ENCODE measurements around the gene SEMA5A.

DNA sequence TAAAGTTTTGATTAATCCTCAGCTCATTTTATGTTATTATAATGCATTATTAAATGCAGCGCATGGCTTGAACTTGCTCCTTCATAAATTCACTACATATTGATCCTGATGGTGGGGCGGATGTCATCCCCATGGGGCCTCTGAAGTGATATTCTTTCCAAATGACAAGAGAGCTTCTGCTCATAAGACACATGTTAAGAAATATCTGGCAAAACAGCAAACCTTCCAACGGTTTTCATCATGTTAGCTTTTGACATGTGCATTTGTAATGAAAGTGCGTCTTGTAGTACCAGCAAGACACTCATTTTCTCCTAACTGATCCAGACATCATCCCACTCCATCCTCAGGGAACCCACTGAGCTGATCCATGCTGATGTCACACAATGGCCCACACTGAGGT, 45.7 kb downstream of the SEMA5A start:
- TF ChIP-seq EZH2 (IDR thresholded peaks at IDR 0.05; ENCODE audit: low read depth, low read length, severe bottlenecking) (no peak), CTCF (IDR thresholded peaks at IDR 0.05; ENCODE audit: control extremely low read depth in 1 of 3, insufficient read depth in 1 of 3, low read depth in 1 of 3, low read length in 3 of 3) (no peak), NRF1 (IDR thresholded peaks at IDR 0.05; ENCODE audit: low read depth, low read length) (no peak), POLR2AphosphoS5 (IDR thresholded peaks at IDR 0.05; ENCODE audit: low read depth, low read length) (no peak)

Measured in H1 (cell line).